Stimulated activated naive CD8-positive, alpha-beta T cell treated with anti-CD3 and anti-CD28 coated beads, Interleukin-15, Interleukin-2, amounts not matched to agents 100 ng/mL and 50 ng/mL, for 24 hours (primary cell): ENCODE data around the gene SLC6A18.

Source experiments
- H3K27ac Mint-ChIP-seq: one replicate; pipeline ENCODE4 v1.8.0; 2021; ENCODE audit warnings: mild to moderate bottlenecking, mixed read lengths
- H3K27me3 Mint-ChIP-seq: one replicate; pipeline ENCODE4 v1.8.0; 2021; ENCODE audit warnings: mixed read lengths
- H3K36me3 Mint-ChIP-seq: one replicate; pipeline ENCODE4 v1.8.0; 2021; ENCODE audit warnings: low read depth, mixed read lengths
- H3K4me1 Mint-ChIP-seq: one replicate; pipeline ENCODE4 v1.8.0; 2021; ENCODE audit warnings: low read depth, mixed read lengths
- H3K4me3 Mint-ChIP-seq: one replicate; pipeline ENCODE4 v1.8.0; 2021; ENCODE audit warnings: mild to moderate bottlenecking, mixed read lengths
- H3K9me3 Mint-ChIP-seq: one replicate; pipeline ENCODE4 v1.8.0; 2021; ENCODE audit warnings: mixed read lengths

The SLC6A18 gene

GRCh38 chr5:1225081-1225480 lies at the start of gene SLC6A18:
TSS of gene SLC6A18 (plus strand) at chr5:1225381. CDS start at chr5:1225478, 97 bp downstream.
- Mint-ChIP-seq H3K9me3 (no peaks in the 10 kb centered on the region), H3K27ac (no peak within 1 kb of the TSS), H3K4me3 (no peak within 1 kb of the TSS), H3K36me3 (no peaks in the 10 kb centered on the region), H3K4me1 (no peaks in the 10 kb centered on the region), H3K27me3 (peaks cover 11% of the 10 kb centered on the region)

GRCh38 chr5:1175801-1176472 lies 49.2 kb upstream of the SLC6A18 start:
- H3K4me3 Mint-ChIP-seq = no peak overlapping the region
- H3K4me1 Mint-ChIP-seq = no peaks in the 10 kb centered on the region
- H3K9me3 Mint-ChIP-seq = no peaks in the 10 kb centered on the region
- H3K27me3 Mint-ChIP-seq = no peaks in the 10 kb centered on the region
- no peak overlapping the region for H3K27ac Mint-ChIP-seq
- no peaks in the 10 kb centered on the region for H3K36me3 Mint-ChIP-seq

- no peaks in the 10 kb centered on the region for H3K27me3 Mint-ChIP-seq
- H3K9me3 Mint-ChIP-seq = no peaks in the 10 kb centered on the region
- no peak overlapping the region for H3K4me3 Mint-ChIP-seq
- no peaks in the 10 kb centered on the region for H3K4me1 Mint-ChIP-seq
- H3K36me3 Mint-ChIP-seq = no peaks in the 10 kb centered on the region
- H3K27ac Mint-ChIP-seq = no peak overlapping the region
Observed at GRCh38 chr5:1176473-1177391, 48.4 kb upstream of the SLC6A18 start.

GRCh38 chr5:1177826-1178528 lies 47.2 kb upstream of the SLC6A18 start:
- Mint-ChIP-seq H3K27ac (no peak overlapping the region), H3K4me3 (no peak overlapping the region), H3K9me3 (no peaks in the 10 kb centered on the region), H3K27me3 (no peaks in the 10 kb centered on the region), H3K36me3 (no peaks in the 10 kb centered on the region), H3K4me1 (no peaks in the 10 kb centered on the region)

- no peaks in the 10 kb centered on the region for H3K9me3 Mint-ChIP-seq
Observed at GRCh38 chr5:1178529-1179382, 46.4 kb upstream of the SLC6A18 start.

GRCh38 chr5:1179383-1179715 lies 45.8 kb upstream of the SLC6A18 start:
- H3K9me3 Mint-ChIP-seq = no peaks in the 10 kb centered on the region
- no peak overlapping the region for H3K4me3 Mint-ChIP-seq
- H3K27ac Mint-ChIP-seq = no peak overlapping the region
- no peaks in the 10 kb centered on the region for H3K4me1 Mint-ChIP-seq
- H3K36me3 Mint-ChIP-seq = no peaks in the 10 kb centered on the region
- no peaks in the 10 kb centered on the region for H3K27me3 Mint-ChIP-seq

More at GRCh38 chr5:1178529-1179382, 46.4 kb upstream of the SLC6A18 start:
- Mint-ChIP-seq H3K4me3 (no peak overlapping the region), H3K4me1 (no peaks in the 10 kb centered on the region), H3K27me3 (no peaks in the 10 kb centered on the region), H3K27ac (no peak overlapping the region), H3K36me3 (no peaks in the 10 kb centered on the region)

- Mint-ChIP-seq H3K9me3 (no peaks in the 10 kb centered on the region), H3K4me3 (no peak overlapping the region), H3K27ac (no peak overlapping the region), H3K4me1 (no peaks in the 10 kb centered on the region), H3K36me3 (no peaks in the 10 kb centered on the region), H3K27me3 (no peaks in the 10 kb centered on the region)
Observed at GRCh38 chr5:1180096-1180495, 45.1 kb upstream of the SLC6A18 start.

GRCh38 chr5:1180841-1181271 lies 44.3 kb upstream of the SLC6A18 start:
- H3K4me1 Mint-ChIP-seq = no peaks in the 10 kb centered on the region
- no peaks in the 10 kb centered on the region for H3K36me3 Mint-ChIP-seq
- no peaks in the 10 kb centered on the region for H3K27me3 Mint-ChIP-seq
- no peak overlapping the region for H3K4me3 Mint-ChIP-seq
- no peaks in the 10 kb centered on the region for H3K9me3 Mint-ChIP-seq
- no peak overlapping the region for H3K27ac Mint-ChIP-seq

GRCh38 chr5:1181451-1182359 lies 43.5 kb upstream of the SLC6A18 start:
- Mint-ChIP-seq H3K9me3 (no peaks in the 10 kb centered on the region), H3K4me1 (no peaks in the 10 kb centered on the region), H3K27me3 (no peaks in the 10 kb centered on the region), H3K27ac (no peak overlapping the region), H3K36me3 (no peaks in the 10 kb centered on the region), H3K4me3 (no peak overlapping the region)

- H3K36me3 Mint-ChIP-seq = no peaks in the 10 kb centered on the region
- no peak overlapping the region for H3K27ac Mint-ChIP-seq
- H3K4me3 Mint-ChIP-seq = no peak overlapping the region
- H3K4me1 Mint-ChIP-seq = no peaks in the 10 kb centered on the region
- H3K9me3 Mint-ChIP-seq = no peaks in the 10 kb centered on the region
- no peaks in the 10 kb centered on the region for H3K27me3 Mint-ChIP-seq
Observed at GRCh38 chr5:1182360-1182632, 42.9 kb upstream of the SLC6A18 start.

GRCh38 chr5:1182633-1183423 lies 42.4 kb upstream of the SLC6A18 start:
- H3K4me3 Mint-ChIP-seq = no peak overlapping the region

GRCh38 chr5:1183424-1184162 lies 41.6 kb upstream of the SLC6A18 start:
- H3K9me3 Mint-ChIP-seq = no peaks in the 10 kb centered on the region
- no peak overlapping the region for H3K27ac Mint-ChIP-seq
- H3K36me3 Mint-ChIP-seq = no peaks in the 10 kb centered on the region
- H3K27me3 Mint-ChIP-seq = peaks cover 4% of the 10 kb centered on the region
- H3K4me3 Mint-ChIP-seq = no peak overlapping the region
- no peaks in the 10 kb centered on the region for H3K4me1 Mint-ChIP-seq

More at GRCh38 chr5:1182633-1183423, 42.4 kb upstream of the SLC6A18 start:
- no peak overlapping the region for H3K27ac Mint-ChIP-seq
- no peaks in the 10 kb centered on the region for H3K27me3 Mint-ChIP-seq
- no peaks in the 10 kb centered on the region for H3K36me3 Mint-ChIP-seq
- no peaks in the 10 kb centered on the region for H3K4me1 Mint-ChIP-seq
- no peaks in the 10 kb centered on the region for H3K9me3 Mint-ChIP-seq

- Mint-ChIP-seq H3K4me1 (no peaks in the 10 kb centered on the region), H3K27me3 (peaks cover 6% of the 10 kb centered on the region), H3K36me3 (no peaks in the 10 kb centered on the region), H3K27ac (no peak overlapping the region), H3K4me3 (no peak overlapping the region), H3K9me3 (no peaks in the 10 kb centered on the region)
Observed at GRCh38 chr5:1184163-1184470, 41.1 kb upstream of the SLC6A18 start.
